Measurements from ENCODE around the gene AOPEP.
A peak's percentile ranks its signal among the peaks of the same experiment; 100 is the strongest.

Gene AOPEP

GRCh38 chr9:94767331-94768072 is 41.0 kb downstream of the AOPEP start:
- DNase-seq, result no peak

- no peak for DNase-seq
Observed at GRCh38 chr9:94768766-94769165, 42.3 kb downstream of the AOPEP start.

- DNase-seq, result no peak
Observed at GRCh38 chr9:94770334-94770733, 43.8 kb downstream of the AOPEP start.

- no peak for DNase-seq
Observed at GRCh38 chr9:94771096-94771495, 44.6 kb downstream of the AOPEP start.

GRCh38 chr9:94772144-94772543 is 45.6 kb downstream of the AOPEP start:
- no peak for DNase-seq

- peak; percentile 93 for DNase-seq
Observed at GRCh38 chr9:94772639-94773303, 46.3 kb downstream of the AOPEP start.

GRCh38 chr9:94773655-94774054 is 47.2 kb downstream of the AOPEP start:
- DNase-seq, result no peak

- no peak for DNase-seq
Observed at GRCh38 chr9:94778013-94778412, 51.5 kb downstream of the AOPEP start.

- DNase-seq, result peak; percentile 20
Observed at GRCh38 chr9:94779031-94779430, 52.5 kb downstream of the AOPEP start.

GRCh38 chr9:94779693-94780290 is 53.3 kb downstream of the AOPEP start:
- DNase-seq, result no peak

- DNase-seq, result no peak
Observed at GRCh38 chr9:94780516-94780950, 54.0 kb downstream of the AOPEP start.

GRCh38 chr9:94782355-94783101 is 56.0 kb downstream of the AOPEP start:
- no peak for DNase-seq

- DNase-seq, result peak; percentile 99
Observed at GRCh38 chr9:94783102-94783682, 56.7 kb downstream of the AOPEP start.

- no peak for DNase-seq
Observed at GRCh38 chr9:94783928-94784327, 57.4 kb downstream of the AOPEP start.

GRCh38 chr9:94785215-94786169 is 59.0 kb downstream of the AOPEP start:
- no peak for DNase-seq

GRCh38 chr9:94786586-94786985 is 60.1 kb downstream of the AOPEP start:
- DNase-seq, result no peak

- no peak for DNase-seq
Observed at GRCh38 chr9:94787266-94787665, 60.8 kb downstream of the AOPEP start.

GRCh38 chr9:94788570-94789105 is 62.1 kb downstream of the AOPEP start:
- no peak for DNase-seq

GRCh38 chr9:94791435-94791834 is 64.9 kb downstream of the AOPEP start:
- no peak for DNase-seq

GRCh38 chr9:94792511-94792910 is 66.0 kb downstream of the AOPEP start:
- DNase-seq, result peak; percentile 73

GRCh38 chr9:94794476-94795167 is 68.1 kb downstream of the AOPEP start:
- DNase-seq, result no peak

Measured in NCI-H2029 (cell line).